K562 (cell line): ENCODE results near the gene CDT1. TPM values are rescaled to one million over a fixed set of nuclear protein-coding genes. Genes with fewer than 3 reads are reported as not detected.

Experiments used
- ATAC-seq: fragments of 200-7000 bp; cut with Tn5 transposase; 3 replicates; pipeline ENCODE4 v1.9.1; 2020; ENCODE audit warnings: moderate library complexity
- BruUV-seq: library from RNA; stranded (reverse); fragments of 400-500 nt; replicated peaks from 2 replicates; lab custom pipeline; 2021; lab: Mats Ljungman, UMichigan
- CTCF ChIA-PET: fragments of 300-600 bp; formaldehyde crosslinking; extraction: SDS; loops from one replicate; lab custom pipeline; 2021; ENCODE audit warnings: low intra/inter-chr PET ratio; lab: Yijun Ruan, JAX
- POLR2A ChIA-PET: fragments of 300-600, 350-650 bp; sonication (Branson Sonifier 250); formaldehyde crosslinking; extraction: SDS; loops from one replicate; lab custom pipeline; 2021; ENCODE audit warnings: antibody characterized with exemption, inconsistent platforms; lab: Yijun Ruan, JAX
- DNase-seq, 4 experiments: peaks; one replicate each; pipeline versions ENCODE4 v3.0.0 to v3.0.0-alpha.2; 2011 to 2018; ENCODE audit warnings: low spot score in 3 of 4, mixed read lengths in 3 of 4; ENCODE audit errors: extremely low read depth in 1 of 4
- FAIRE-seq: peaks from 2 replicates; lab custom pipeline; 2011; peaks lifted over from hg19 to GRCh38; lab: Jason Lieb, UNC
- H2AFZ ChIP-seq: 2 replicates; pipeline ENCODE4 v1.6.0; 2011; ENCODE audit warnings: low read depth, low read length, control low read depth, inconsistent platforms
- H3K27ac ChIP-seq: fragments of 200-600 bp; 3 replicates; pipeline ENCODE4 v1.8.0; 2011; ENCODE audit warnings: low read depth, mild to moderate bottlenecking, control low read depth, inconsistent platforms, low read length, moderate library complexity, mixed read lengths; ENCODE audit errors: extremely low read depth
- H3K27me3 ChIP-seq, 2 experiments: fragments of 300-600 bp in 1 of 2; 2 replicates in 1 of 2; 3 replicates in 1 of 2; pipeline versions ENCODE4 v1.6.0 to v1.8.0; 2011; ENCODE audit warnings: inconsistent platforms in 2 of 2, low read length in 2 of 2, mild to moderate bottlenecking in 1 of 2, mixed read lengths in 1 of 2, moderate library complexity in 1 of 2; ENCODE audit not compliant: control insufficient read depth in 2 of 2, insufficient read depth in 2 of 2
- H3K36me3 ChIP-seq: fragments of 300-600 bp; 3 replicates; pipeline ENCODE4 v1.8.0; 2011; ENCODE audit warnings: mild to moderate bottlenecking, low read length, inconsistent platforms; ENCODE audit not compliant: control insufficient read depth, insufficient read depth
- H3K4me1 ChIP-seq, 2 experiments: fragments of 200-600 bp in 1 of 2; replicated peaks in 1 of 2; 2 replicates in 1 of 2; 3 replicates in 1 of 2; pipeline versions ENCODE4 v1.5.1 to v1.8.0; 2011; ENCODE audit warnings: inconsistent platforms in 2 of 2, low read length in 2 of 2, mild to moderate bottlenecking in 1 of 2, mixed read lengths in 1 of 2, moderate library complexity in 1 of 2; ENCODE audit not compliant: control insufficient read depth in 2 of 2, insufficient read depth in 2 of 2
- H3K4me2 ChIP-seq: 2 replicates; pipeline ENCODE4 v1.6.1; 2011; ENCODE audit warnings: low read length, control low read depth, inconsistent platforms, mixed read lengths; ENCODE audit not compliant: insufficient read depth
- H3K4me3 ChIP-seq: fragments of 200-600 bp; sonication (generic), shearing (Covaris generic); 2 replicates; pipeline ENCODE4 v1.5.1; 2016; ENCODE audit warnings: control low read depth, inconsistent platforms
- H3K79me2 ChIP-seq: fragments of 200-600 bp; 3 replicates; pipeline ENCODE4 v1.8.0; 2011; ENCODE audit warnings: low read length, inconsistent platforms; ENCODE audit not compliant: control insufficient read depth, insufficient read depth
- H3K9ac ChIP-seq, 2 experiments: 2 replicates each; pipeline versions ENCODE4 v1.6.0 to v1.6.1; 2011; ENCODE audit warnings: low read depth in 2 of 2, low read length in 2 of 2, control low read depth in 1 of 2, inconsistent platforms in 1 of 2, mild to moderate bottlenecking in 1 of 2, mixed read lengths in 1 of 2; ENCODE audit not compliant: insufficient read depth in 1 of 2
- H3K9me1 ChIP-seq: one replicate; pipeline ENCODE4 v1.6.0; 2011; ENCODE audit warnings: inconsistent platforms, mild to moderate bottlenecking, low read length, moderate library complexity; ENCODE audit not compliant: control insufficient read depth, insufficient read depth
- H3K9me3 ChIP-seq: replicated peaks from 2 replicates; pipeline ENCODE4 v1.5.1; 2011; ENCODE audit warnings: low read depth, low read length, inconsistent platforms; ENCODE audit not compliant: control insufficient read depth, insufficient read depth
- H4K20me1 ChIP-seq: replicated peaks from 2 replicates; pipeline ENCODE4 v1.6.1; 2011; ENCODE audit warnings: low read length, inconsistent platforms, mixed read lengths; ENCODE audit not compliant: control insufficient read depth, insufficient read depth
- CGGBP1 ChIP-seq: fragments of 250-450 bp; sonication (Bioruptor Pico); IDR thresholded peaks from 2 replicates; pipeline ENCODE4 v1.9.0; 2021; ENCODE audit warnings: mild to moderate bottlenecking
- HMGXB4 ChIP-seq: sonication (generic); formaldehyde crosslinking; IDR thresholded peaks from 2 replicates; pipeline ENCODE4 v1.8.1; 2023; ENCODE audit warnings: mild to moderate bottlenecking, missing genetic modification reagents
- ILF3 ChIP-seq: fragments of 450-650 bp; IDR thresholded peaks from 2 replicates; pipeline ENCODE4 v1.6.1; 2018; ENCODE audit warnings: antibody characterized with exemption, mild to moderate bottlenecking, moderate library complexity, borderline replicate concordance
- IRF2 ChIP-seq: sonication (generic); formaldehyde crosslinking; IDR thresholded peaks from 2 replicates; pipeline ENCODE4 v1.8.1; 2022; ENCODE audit warnings: mild to moderate bottlenecking, missing genetic modification reagents
- NFIX ChIP-seq: fragments of 250-450 bp; sonication (Bioruptor Pico); IDR thresholded peaks from 2 replicates; pipeline ENCODE4 v1.4.0; 2020; ENCODE audit warnings: low read depth, mild to moderate bottlenecking, moderate library complexity
- RCOR1 ChIP-seq, 2 experiments: IDR thresholded peaks; 2 replicates each; pipeline ENCODE4 v1.6.1; 2012; ENCODE audit warnings: low read depth in 2 of 2, low read length in 2 of 2, borderline replicate concordance in 1 of 2, improper control_type of control experiment in 1 of 2
- RERE ChIP-seq: sonication (generic); formaldehyde crosslinking; IDR thresholded peaks from 2 replicates; pipeline ENCODE4 v1.8.0; 2023; ENCODE audit warnings: missing genetic modification reagents, mild to moderate bottlenecking, borderline replicate concordance
- TCF15 ChIP-seq: fragments of 250-450 bp; sonication (Bioruptor Pico); IDR thresholded peaks from 2 replicates; pipeline ENCODE4 v1.8.0; 2022; ENCODE audit warnings: moderate library complexity, mild to moderate bottlenecking, inconsistent platforms
- ZKSCAN1 ChIP-seq: fragments of 150-350 bp; IDR thresholded peaks from 2 replicates; pipeline ENCODE4 v1.6.1; 2016; ENCODE audit warnings: low read depth, low read length
- ZNF175 ChIP-seq: fragments of 200-800 bp; sonication (Bioruptor generic); IDR thresholded peaks from 2 replicates; pipeline ENCODE4 v1.6.1; 2016; ENCODE audit warnings: low read depth, mild to moderate bottlenecking, missing genetic modification characterization, missing compliant biosample characterization
- ZNF644 ChIP-seq: fragments of 200-800 bp; sonication (Bioruptor generic); IDR thresholded peaks from 2 replicates; pipeline ENCODE4 v1.6.1; 2016; ENCODE audit warnings: low read depth, missing genetic modification characterization, missing compliant biosample characterization
- WGBS: fragments of 100-300 bp; shearing (Covaris generic); methylation state at CpG from one replicate; pipeline ENCODE4 v1.1.6; 2016; ENCODE audit warnings: low coverage, mixed read lengths; ENCODE audit not compliant: insufficient coverage; ENCODE audit errors: missing lambda C conversion rate; 5-methylcytosine and 5-hydroxymethylcytosine counted together
- in situ Hi-C: fragments of 300-500 bp; cut with MboI; formaldehyde crosslinking; loops from 4 replicates; pipeline ENCODE4 v1.15.0; 2018; ENCODE audit warnings: inconsistent platforms, mixed read lengths
- intact Hi-C: fragments of 100-400 bp; cut with micrococcal nuclease; formaldehyde crosslinking; loops from 2 replicates; pipeline ENCODE4 v1.14.2; 2022
- polyA plus RNA-seq, 8 experiments: library from polyadenylated mRNA; depleted of rRNA in 4 of 8; stranded (reverse) in 5 of 8; unstranded in 3 of 8; fragments of >200 nt; fragmentation: Nextera tagmentation in 2 of 8; fragmentation: Illumina TruSeq in 1 of 8; extraction: Ambion mirVana in 2 of 8; extraction: Trizol in 1 of 8; gene quantifications; 2 replicates each; pipeline versions ENCODE4 v1.2.1 to v1.2.3, GENCODE V29; 2011 to 2014; ENCODE audit warnings: inconsistent platforms in 1 of 8, missing spikeins in 1 of 8
- total RNA-seq, 7 experiments: library from RNA; depleted of rRNA in 6 of 7; stranded (reverse); fragments of >200 nt in 6 of 7; fragmentation: Illumina TruSeq in 2 of 7; extraction: Trizol in 2 of 7; gene quantifications; 2 replicates each; pipeline versions ENCODE4 v1.2.1 to v1.2.3, GENCODE V29; 2011 to 2021; ENCODE audit warnings: low replicate concordance in 1 of 7

CDT1 gene
- total and polyA plus RNA-seq, 9 of the 15 experiments (the other 6 are each of a cell fraction or from before 2014, with no cell fraction given): 0.92 to 178 (median 14.2) TPM

- WGBS: 2% methylated on average over 35 of the region's 65 CpGs
- in situ Hi-C loops (loop anchor here (5.0 to 10.0 kb wide), 2 partner anchors 356 to 404 kb away; partner anchors contain the start of gene ZNF778), intact Hi-C loops (loop anchor here (5.0 to 10.0 kb wide), 3 partner anchors 166 to 696 kb away; partner anchors contain the start of genes CBFA2T3 and SPG7)
- H3K9ac ChIP-seq: peak overlapping the region; percentile 86 to 99
- peaks cover 47% of the 10 kb centered on the region for H3K79me2 ChIP-seq
- H4K20me1 ChIP-seq: peaks cover 30% of the 10 kb centered on the region; the same call in 1 of the 2 replicates
- DNase-seq (peak; percentile 68 to 83 (median 75)), ATAC-seq (peak; percentile 48), FAIRE-seq (no peak)
- peaks cover 49% of the 10 kb centered on the region; the same call in 2 of the 3 replicates for H3K36me3 ChIP-seq
- CTCF ChIA-PET: interaction anchor here (0.8 to 1.9 kb wide), 3 partner anchors 47 to 360 kb away, joined by 4 to 16 read pairs (median 5); partner anchors contain the start of gene CDH15
- H2AFZ ChIP-seq: peak overlapping the region; percentile 98
- H3K4me3 ChIP-seq: peak overlapping the region; percentile 64
- POLR2A ChIA-PET: interaction anchor here (0.6 to 6.1 kb wide), 15 partner anchors 8 to 664 kb away, joined by 3 to 50 read pairs (median 5); partner anchors contain the start of gene PIEZO1
- H3K27ac ChIP-seq: peak overlapping the region; percentile 94
- BruUV-seq: no TSS peak
- H3K9me1 ChIP-seq: no peaks in the 10 kb centered on the region
- H3K4me1 ChIP-seq: peaks cover 14 to 82% of the 10 kb centered on the region in 2 experiments
- no peaks in the 10 kb centered on the region for H3K9me3 ChIP-seq
- H3K27me3 ChIP-seq: no peaks in the 10 kb centered on the region; a peak in 1 of 5 replicates
- H3K4me2 ChIP-seq: peak overlapping the region; percentile 96
- TF ChIP-seq CGGBP1 (no peak), ZNF175 (CRISPR knock-in tag) (no peak), RCOR1 (IDR thresholded peaks at IDR 0.05; ENCODE audit: borderline replicate concordance in 1 of 2, low read depth in 2 of 2, low read length in 2 of 2) (no peak), ZKSCAN1 (no peak), HMGXB4 (CRISPR knock-in tag) (no peak; the same call in 1 of the 2 replicates), IRF2 (CRISPR knock-in tag) (no peak), NFIX (CRISPR knock-in tag) (no peak), ZNF644 (tag) (no peak), RERE (no peak), TCF15 (no peak), ILF3 (no peak)
These were observed 7.6 kb downstream of the CDT1 start for GRCh38 chr16:88810912-88811768.
